GM20431 (cell line): Measurements from ENCODE around the gene CACNB4.
"Not testable (repeated sequence)": the region's sequence is repeated elsewhere in the genome, so short reads cannot be mapped to it uniquely, and the experiment has no call there.

Experiments used
- in situ Hi-C: fragments of 300-500 bp; cut with MseI, MboI; formaldehyde crosslinking; loops from one replicate; pipeline ENCODE4 v1.15.0; 2020; ENCODE audit warnings: low sequenced_read_pairs; ENCODE audit not compliant: unreplicated experiment

CACNB4 gene

GRCh38 chr2:151805961-151806360, 292.9 kb downstream of the CACNB4 start:
- in situ Hi-C loops: no loop called here

DNA sequence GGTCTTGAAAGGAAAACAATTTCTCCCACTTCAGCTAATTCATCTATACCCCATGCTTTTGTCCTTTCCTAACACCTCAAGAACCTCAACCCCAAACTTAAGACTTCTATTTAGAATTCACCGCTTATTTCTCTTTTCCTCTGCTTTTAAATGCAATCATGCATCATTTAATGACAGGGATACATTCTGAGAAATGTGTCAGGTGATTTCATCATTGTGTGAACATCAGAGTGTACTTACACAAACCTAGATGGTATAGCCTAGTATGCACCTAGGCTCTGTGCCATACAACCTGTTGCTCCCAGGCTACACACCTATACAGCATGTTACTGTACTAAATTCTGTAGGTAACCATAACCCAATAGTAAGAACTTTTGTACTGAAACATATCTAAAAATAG, 293.5 kb downstream of the CACNB4 start:
- in situ Hi-C loops: no loop called here

GRCh38 chr2:151803811-151804210, 295.0 kb downstream of the CACNB4 start:
- in situ Hi-C loops: no loop called here

DNA sequence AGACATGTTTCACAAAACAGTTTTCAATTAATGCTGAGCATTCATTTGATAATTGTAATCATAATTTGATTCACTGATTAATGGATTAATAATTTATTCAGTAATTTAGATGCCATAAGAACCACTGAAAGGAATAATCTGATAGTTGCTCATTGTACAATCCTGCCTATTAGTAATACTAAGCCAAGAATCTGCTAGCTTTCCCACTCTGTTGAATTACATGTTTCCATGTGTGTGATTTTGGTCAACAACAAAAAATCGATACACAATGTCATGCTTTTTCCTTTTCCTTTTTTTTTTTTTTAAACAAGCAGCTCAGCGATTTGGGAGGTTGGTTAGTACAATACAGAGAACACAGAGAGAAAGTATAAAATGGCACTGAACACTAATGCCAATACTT, 296.5 kb downstream of the CACNB4 start:
- in situ Hi-C loops: no loop called here

- in situ Hi-C loops: no loop called here
Observed at GRCh38 chr2:151799886-151800292, 299.0 kb downstream of the CACNB4 start.

- in situ Hi-C loops: no loop called here
Observed at GRCh38 chr2:151796774-151797173, 302.1 kb downstream of the CACNB4 start.

DNA sequence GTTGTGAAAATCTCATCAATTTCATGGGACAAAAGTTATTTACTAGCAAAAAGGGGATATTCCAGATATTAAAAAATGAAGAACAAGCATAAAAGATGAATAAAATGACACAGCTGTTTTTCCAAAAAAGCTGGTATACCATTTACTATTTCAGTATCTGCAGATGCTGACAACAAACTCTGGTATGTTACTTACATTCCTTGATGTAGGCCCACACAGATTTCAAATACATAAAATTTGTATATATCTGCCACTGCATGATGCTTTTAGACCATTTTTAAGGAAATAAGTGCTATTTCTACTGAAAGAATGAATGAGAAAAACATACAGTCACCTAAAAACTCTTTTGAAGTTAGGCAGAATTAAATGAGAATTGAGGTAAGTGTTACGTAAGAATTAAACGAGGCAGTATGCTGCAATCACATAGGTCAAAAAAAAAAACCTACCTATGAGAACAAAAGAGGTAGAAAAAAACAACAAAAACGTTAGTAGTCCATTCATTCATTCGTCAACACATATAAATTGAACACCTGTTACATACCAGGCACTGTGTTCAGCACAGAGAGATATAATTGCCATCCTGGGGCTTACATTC, 303.1 kb downstream of the CACNB4 start:
- in situ Hi-C loops: no loop called here

- in situ Hi-C loops: not testable (repeated sequence)
Observed at GRCh38 chr2:151794422-151794821, 304.4 kb downstream of the CACNB4 start.

GRCh38 chr2:151793123-151793522, 305.7 kb downstream of the CACNB4 start:
- in situ Hi-C loops: no loop called here

DNA sequence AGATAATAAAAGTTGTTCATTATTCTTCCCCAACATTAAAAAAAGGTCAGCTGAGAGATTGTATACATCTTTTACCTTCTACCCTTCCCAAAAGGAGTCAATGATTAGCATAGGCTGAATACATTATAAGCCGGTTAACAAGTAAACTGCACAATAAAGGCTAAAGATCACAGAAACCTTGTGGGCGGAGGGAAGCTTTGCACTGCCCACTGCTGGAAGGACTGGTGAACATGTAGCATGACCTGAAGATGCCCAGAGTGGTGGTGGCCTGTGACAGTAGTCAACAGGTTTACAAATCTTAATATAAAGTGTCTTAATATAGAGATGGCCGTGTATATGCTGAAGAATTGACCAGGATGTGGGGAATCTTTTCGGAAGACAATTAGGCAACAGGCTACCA, 306.3 kb downstream of the CACNB4 start:
- in situ Hi-C loops: no loop called here

DNA sequence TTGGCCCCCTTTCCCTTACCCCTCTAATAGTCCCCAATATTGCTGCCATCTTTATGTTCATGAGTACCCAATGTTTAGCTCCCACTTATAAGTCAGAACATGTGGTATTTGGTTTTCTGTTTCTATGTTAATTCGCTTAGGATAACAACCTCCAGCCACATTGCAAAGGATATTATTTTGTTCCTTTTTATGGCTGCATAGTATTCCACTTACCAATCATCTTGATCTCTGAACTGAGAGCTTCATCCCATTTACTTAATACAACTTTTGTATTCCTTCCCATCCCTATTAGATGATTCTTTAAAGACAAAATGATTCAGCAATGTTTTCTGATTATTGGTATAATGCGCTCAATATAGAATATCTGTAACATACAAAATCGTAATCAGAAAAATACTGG, 307.3 kb downstream of the CACNB4 start:
- in situ Hi-C loops: no loop called here

GRCh38 chr2:151790689-151791088, 308.2 kb downstream of the CACNB4 start:
- in situ Hi-C loops: no loop called here

DNA sequence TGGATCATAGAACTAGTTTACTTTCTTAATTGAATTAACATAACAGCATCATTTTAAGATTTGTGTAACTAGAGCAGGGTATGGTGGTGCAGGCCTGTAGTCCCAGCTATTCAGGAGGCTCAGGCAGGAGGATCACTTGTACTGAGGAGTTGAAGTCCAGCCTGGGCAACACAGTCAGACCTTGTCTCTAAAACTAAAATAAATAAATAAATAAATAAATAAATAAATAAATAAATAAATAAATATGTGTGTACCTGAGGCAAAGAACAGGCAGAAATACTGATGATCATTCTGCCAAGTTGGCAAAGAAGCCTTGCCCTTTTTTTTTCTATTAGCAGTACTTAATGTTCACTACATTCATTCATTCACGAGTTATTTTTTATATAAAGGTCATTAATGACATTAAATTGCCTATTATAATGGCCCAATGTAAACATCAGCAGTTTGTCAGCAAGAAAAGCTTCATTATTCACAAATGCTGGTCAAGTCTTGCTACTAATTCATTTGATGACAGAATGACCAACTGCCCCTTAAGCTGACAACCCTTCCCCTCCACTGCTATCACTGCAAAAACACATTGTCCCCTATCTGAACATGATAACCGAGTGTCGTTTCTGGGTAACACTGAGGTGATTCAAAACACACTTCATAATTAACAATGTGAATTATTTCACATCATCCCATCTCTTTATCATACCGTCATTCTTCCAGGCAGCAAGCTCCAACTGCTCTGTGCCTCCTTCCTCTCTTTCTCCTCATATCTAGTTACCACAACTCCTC, 309.6 kb downstream of the CACNB4 start:
- in situ Hi-C loops: no loop called here

GRCh38 chr2:151786483-151786882, 312.4 kb downstream of the CACNB4 start:
- in situ Hi-C loops: no loop called here

- in situ Hi-C loops: no loop called here
Observed at GRCh38 chr2:151786077-151786476, 312.8 kb downstream of the CACNB4 start.

DNA sequence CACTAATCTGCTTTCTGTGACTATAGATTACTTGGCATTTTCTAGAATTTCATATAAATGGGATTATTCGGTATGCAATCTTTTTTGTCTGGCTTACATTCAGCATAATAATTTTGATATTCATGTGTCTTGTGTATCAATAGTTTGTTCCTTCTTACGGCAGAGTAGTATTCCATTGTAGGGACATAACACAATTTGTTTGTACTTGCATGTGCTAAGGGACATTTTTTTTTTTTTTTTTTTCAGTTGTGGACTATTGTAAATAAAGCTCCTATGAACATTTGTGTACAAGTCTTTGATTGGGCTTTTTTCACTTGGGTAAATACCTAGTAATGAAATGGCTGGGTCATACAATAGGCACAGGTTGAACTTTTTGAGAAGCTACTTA, 315.7 kb downstream of the CACNB4 start:
- in situ Hi-C loops: no loop called here
